Prostate gland (tissue), 2 donors: ENCODE measurements around the gene IFITM10.

ENCODE experiments used
- CTCF ChIP-seq, 4 experiments: fragments of 200-600 bp in 2 of 4; fragments of 450-650 bp in 2 of 4; sonication (generic) in 2 of 4; IDR thresholded peaks; 1 replicate in 3 of 4; 2 replicates in 1 of 4; pipeline ENCODE4 v1.5.1; 2016 to 2019; ENCODE audit warnings: antibody characterized with exemption in 4 of 4, mild to moderate bottlenecking in 2 of 4, moderate library complexity in 2 of 4
- POLR2A ChIP-seq: fragments of 450-650 bp; IDR thresholded peaks from one replicate; pipeline ENCODE4 v1.6.1; 2016; ENCODE audit warnings: antibody characterized with exemption, mild to moderate bottlenecking
- POLR2AphosphoS5 ChIP-seq: sonication (generic); formaldehyde crosslinking; IDR thresholded peaks from one replicate; pipeline ENCODE4 v1.6.1; 2017; ENCODE audit warnings: antibody characterized with exemption

DNA sequence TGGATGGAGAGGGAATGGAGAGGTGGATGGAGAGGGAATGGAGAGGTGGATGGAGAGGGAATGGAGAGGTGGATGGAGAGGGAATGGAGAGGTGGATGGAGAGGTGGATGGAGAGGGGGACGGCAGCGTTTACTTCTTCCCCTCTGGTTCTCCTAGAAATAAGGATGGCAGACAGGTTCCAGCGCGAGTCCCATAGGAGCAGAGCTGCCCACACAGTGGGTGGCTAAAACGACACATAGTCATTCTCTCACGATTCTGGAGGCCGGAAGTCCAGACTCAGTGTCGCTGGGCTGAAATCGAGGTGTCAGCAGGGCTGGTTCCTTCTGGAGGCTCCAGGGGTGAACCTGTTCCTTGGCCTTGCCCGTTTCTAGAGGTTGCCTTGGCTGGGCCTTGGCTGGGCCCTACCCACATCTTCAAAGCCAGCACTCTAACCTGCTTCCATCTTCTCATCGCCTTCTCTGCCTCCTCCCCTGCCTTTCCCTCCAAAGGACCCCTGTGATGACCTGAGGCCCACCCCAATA lies 26.0 kb upstream of the IFITM10 start:
- TF ChIP-seq CTCF (IDR thresholded peaks at IDR 0.05), result no peak
- TF ChIP-seq POLR2A, result no peak
- TF ChIP-seq POLR2AphosphoS5, result no peak
